Measurements from ENCODE around the gene GIGYF2.
A peak's percentile ranks its signal among the peaks of the same experiment; 100 is the strongest.

The GIGYF2 gene

DNA sequence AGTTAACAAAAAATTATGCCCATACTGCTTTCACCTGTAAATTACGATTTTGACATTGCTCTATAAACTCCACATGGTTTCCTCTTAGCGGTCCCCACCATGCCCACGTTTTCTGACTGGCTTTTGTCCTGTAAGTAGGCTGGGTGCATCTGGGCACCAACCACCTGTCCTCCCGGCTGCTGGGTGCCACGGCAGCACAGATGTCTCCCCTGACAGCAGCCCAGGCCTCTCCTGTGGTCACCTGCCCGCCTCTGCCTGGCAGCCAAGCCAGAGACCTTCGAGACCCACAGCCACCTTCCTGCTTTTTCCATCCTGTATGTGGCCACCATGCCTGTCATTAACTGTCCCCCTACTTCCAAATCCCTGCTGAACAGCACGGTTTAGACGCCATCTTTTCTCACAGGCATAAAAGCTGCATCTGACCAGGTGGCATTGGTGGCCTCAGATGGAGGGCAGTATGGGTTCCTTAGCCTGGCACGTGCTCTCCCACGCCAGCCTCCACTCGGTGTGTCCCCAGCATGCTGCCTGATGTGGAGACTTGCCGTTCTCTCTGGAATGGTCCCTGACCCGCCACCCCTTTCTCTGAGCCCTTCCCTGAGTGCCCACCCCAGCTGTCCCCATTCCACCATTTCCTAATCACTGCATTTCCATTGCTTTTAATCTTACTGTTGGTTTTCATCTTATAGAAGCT, 191.9 kb downstream of the GIGYF2 start:
- TF ChIP-seq TAF1 (IDR thresholded peaks at IDR 0.05; ENCODE audit: low read depth) (no peak), CEBPB (IDR thresholded peaks at IDR 0.05) (no peak), ZBTB7A (IDR thresholded peaks at IDR 0.05; ENCODE audit: low read depth) (no peak), CREB1 (IDR thresholded peaks at IDR 0.05; ENCODE audit: low read depth) (no peak), RAD21 (IDR thresholded peaks at IDR 0.05; ENCODE audit: low read depth) (no peak), TCF12 (IDR thresholded peaks at IDR 0.05; ENCODE audit: low read depth) (no peak), NFIC (IDR thresholded peaks at IDR 0.05) (no peak)
- TF ChIP-seq, protein P1, sequence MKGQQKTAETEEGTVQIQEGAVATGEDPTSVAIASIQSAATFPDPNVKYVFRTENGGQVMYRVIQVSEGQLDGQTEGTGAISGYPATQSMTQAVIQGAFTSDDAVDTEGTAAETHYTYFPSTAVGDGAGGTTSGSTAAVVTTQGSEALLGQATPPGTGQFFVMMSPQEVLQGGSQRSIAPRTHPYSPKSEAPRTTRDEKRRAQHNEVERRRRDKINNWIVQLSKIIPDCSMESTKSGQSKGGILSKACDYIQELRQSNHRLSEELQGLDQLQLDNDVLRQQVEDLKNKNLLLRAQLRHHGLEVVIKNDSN (IDR thresholded peaks at IDR 0.05) = no peak

DNA sequence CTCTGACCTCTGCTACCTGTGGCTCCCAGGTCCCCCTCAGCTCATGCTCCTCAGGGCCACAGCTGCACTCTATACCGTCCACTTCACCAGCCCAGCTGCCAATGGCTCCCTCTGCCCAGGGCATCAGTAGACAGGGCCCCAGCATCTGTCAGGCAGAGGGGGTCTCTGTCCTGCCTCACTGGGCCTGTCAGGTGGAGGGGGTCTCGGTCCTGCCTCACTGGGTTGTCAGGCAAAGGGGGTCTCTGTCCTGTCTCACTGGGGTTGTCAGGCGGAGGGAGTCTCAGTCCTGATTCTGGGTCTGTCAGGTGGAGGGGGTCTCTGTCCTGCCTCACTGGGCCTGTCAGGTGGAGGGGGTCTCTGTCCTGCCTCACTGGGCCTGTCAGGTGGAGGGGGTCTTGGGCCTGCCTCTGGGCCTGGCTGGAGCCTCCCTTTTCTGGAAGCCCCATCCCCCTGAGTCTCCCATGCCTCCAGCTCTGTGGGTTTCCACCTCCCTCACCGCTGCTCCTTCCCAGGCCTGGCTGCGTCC, 192.8 kb downstream of the GIGYF2 start:
- no peak for TF ChIP-seq EP300 (IDR thresholded peaks at IDR 0.05; ENCODE audit: borderline replicate concordance)
- no peak for TF ChIP-seq RAD21 (IDR thresholded peaks at IDR 0.05; ENCODE audit: low read depth)
- no peak for TF ChIP-seq NFIC (IDR thresholded peaks at IDR 0.05)
- no peak for TF ChIP-seq TEAD4 (IDR thresholded peaks at IDR 0.05)
- no peak for TF ChIP-seq ZBTB7A (IDR thresholded peaks at IDR 0.05; ENCODE audit: low read depth)
- TF ChIP-seq, protein P2, sequence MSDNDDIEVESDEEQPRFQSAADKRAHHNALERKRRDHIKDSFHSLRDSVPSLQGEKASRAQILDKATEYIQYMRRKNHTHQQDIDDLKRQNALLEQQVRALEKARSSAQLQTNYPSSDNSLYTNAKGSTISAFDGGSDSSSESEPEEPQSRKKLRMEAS (IDR thresholded peaks at IDR 0.05) = no peak
- no peak for TF ChIP-seq TAF1 (IDR thresholded peaks at IDR 0.05; ENCODE audit: low read depth)
- TF ChIP-seq, protein P3, sequence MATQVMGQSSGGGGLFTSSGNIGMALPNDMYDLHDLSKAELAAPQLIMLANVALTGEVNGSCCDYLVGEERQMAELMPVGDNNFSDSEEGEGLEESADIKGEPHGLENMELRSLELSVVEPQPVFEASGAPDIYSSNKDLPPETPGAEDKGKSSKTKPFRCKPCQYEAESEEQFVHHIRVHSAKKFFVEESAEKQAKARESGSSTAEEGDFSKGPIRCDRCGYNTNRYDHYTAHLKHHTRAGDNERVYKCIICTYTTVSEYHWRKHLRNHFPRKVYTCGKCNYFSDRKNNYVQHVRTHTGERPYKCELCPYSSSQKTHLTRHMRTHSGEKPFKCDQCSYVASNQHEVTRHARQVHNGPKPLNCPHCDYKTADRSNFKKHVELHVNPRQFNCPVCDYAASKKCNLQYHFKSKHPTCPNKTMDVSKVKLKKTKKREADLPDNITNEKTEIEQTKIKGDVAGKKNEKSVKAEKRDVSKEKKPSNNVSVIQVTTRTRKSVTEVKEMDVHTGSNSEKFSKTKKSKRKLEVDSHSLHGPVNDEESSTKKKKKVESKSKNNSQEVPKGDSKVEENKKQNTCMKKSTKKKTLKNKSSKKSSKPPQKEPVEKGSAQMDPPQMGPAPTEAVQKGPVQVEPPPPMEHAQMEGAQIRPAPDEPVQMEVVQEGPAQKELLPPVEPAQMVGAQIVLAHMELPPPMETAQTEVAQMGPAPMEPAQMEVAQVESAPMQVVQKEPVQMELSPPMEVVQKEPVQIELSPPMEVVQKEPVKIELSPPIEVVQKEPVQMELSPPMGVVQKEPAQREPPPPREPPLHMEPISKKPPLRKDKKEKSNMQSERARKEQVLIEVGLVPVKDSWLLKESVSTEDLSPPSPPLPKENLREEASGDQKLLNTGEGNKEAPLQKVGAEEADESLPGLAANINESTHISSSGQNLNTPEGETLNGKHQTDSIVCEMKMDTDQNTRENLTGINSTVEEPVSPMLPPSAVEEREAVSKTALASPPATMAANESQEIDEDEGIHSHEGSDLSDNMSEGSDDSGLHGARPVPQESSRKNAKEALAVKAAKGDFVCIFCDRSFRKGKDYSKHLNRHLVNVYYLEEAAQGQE (IDR thresholded peaks at IDR 0.05; ENCODE audit: low read depth) = no peak
- TF ChIP-seq, protein P1 (IDR thresholded peaks at IDR 0.05) = no peak
- TF ChIP-seq YY1 (IDR thresholded peaks at IDR 0.05; ENCODE audit: low read depth) = no peak
- no peak for TF ChIP-seq CEBPB (IDR thresholded peaks at IDR 0.05)
- no peak for TF ChIP-seq EGR1 (IDR thresholded peaks at IDR 0.05)
- no peak for TF ChIP-seq CREB1 (IDR thresholded peaks at IDR 0.05; ENCODE audit: low read depth)
- no peak for TF ChIP-seq FOXM1 (IDR thresholded peaks at IDR 0.05; ENCODE audit: borderline replicate concordance, low read depth)
- no peak for TF ChIP-seq TCF12 (IDR thresholded peaks at IDR 0.05; ENCODE audit: low read depth)

DNA sequence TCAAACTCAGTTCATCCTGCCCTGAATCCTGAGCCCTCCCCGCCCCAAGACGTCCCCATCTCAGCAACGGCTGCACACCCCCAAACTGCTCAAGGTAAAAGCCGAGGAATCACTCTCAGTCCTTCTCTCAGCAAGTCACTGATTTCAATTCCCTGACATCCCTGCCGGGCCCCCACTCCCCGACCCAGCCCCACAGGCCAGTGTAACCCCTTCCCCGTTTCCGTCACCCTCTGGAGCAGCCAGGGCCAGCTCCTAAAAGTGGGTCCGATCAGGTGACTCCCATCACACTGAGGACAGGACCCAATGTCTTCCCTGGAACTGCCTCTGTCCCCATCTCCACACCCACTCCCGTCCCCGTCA, 193.4 kb downstream of the GIGYF2 start:
- TF ChIP-seq EP300 (IDR thresholded peaks at IDR 0.05; ENCODE audit: borderline replicate concordance) = no peak
- 0 out of 2 replicates have a peak, but pooled peaks have one; percentile 27 for TF ChIP-seq ZBTB7A (IDR thresholded peaks at IDR 0.05; ENCODE audit: low read depth)

DNA sequence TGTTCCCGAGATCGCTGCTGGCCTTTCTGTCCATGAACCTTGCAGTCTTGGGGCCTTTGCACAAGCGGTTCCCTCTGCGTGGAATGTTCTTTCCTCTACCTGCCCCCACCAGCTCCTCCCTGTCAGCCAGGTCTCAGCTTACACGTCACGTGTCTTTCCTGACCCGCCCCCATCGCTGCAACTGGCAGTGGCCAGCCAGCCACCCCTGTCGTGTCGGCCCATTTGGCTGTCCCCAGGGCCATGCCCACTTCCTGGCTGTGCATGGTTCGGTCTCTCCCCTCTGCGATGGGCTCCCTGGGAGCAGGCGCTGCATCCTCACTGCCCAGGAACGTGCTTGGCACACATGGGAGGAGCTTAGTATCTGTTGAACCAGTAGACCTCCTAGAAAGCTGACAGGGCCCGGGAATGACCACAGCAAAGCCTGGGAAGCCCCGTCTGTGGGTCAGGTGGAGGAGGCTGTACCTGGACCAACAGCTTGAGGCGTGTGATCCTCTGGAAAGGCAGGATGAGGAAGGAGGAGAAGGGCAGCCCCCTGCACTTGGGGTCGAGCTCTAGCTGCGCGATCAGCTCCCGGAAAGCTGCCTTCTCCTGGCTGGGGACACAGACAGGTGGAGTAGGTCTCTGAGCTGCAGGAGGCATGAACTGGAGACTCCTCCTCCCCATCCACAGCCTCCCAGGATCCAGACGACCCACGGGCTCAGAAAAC, 193.9 kb downstream of the GIGYF2 start:
- TF ChIP-seq EGR1 (IDR thresholded peaks at IDR 0.05) (0 out of 2 replicates have a peak, but pooled peaks have one; percentile 13), NFIC (IDR thresholded peaks at IDR 0.05) (peak; percentile 58), CREB1 (IDR thresholded peaks at IDR 0.05; ENCODE audit: low read depth) (no peak), YY1 (IDR thresholded peaks at IDR 0.05; ENCODE audit: low read depth) (peak; percentile 65; the same call in 1 of the 2 replicates), TCF12 (IDR thresholded peaks at IDR 0.05; ENCODE audit: low read depth) (peak; percentile 85), EP300 (IDR thresholded peaks at IDR 0.05; ENCODE audit: borderline replicate concordance) (peak; percentile 81), TEAD4 (IDR thresholded peaks at IDR 0.05) (peak; percentile 88), ZBTB7A (IDR thresholded peaks at IDR 0.05; ENCODE audit: low read depth) (0 out of 2 replicates have a peak, but pooled peaks have one; percentile 47), RAD21 (IDR thresholded peaks at IDR 0.05; ENCODE audit: low read depth) (peak; percentile 43; the same call in 1 of the 2 replicates), FOXM1 (IDR thresholded peaks at IDR 0.05; ENCODE audit: borderline replicate concordance, low read depth) (no peak), TAF1 (IDR thresholded peaks at IDR 0.05; ENCODE audit: low read depth) (no peak; the same call in 1 of the 2 replicates), CEBPB (IDR thresholded peaks at IDR 0.05) (no peak; the same call in 1 of the 2 replicates)
- TF ChIP-seq, protein P2 (IDR thresholded peaks at IDR 0.05) = peak; percentile 88
- TF ChIP-seq, protein P1 (IDR thresholded peaks at IDR 0.05) = peak; percentile 96

DNA sequence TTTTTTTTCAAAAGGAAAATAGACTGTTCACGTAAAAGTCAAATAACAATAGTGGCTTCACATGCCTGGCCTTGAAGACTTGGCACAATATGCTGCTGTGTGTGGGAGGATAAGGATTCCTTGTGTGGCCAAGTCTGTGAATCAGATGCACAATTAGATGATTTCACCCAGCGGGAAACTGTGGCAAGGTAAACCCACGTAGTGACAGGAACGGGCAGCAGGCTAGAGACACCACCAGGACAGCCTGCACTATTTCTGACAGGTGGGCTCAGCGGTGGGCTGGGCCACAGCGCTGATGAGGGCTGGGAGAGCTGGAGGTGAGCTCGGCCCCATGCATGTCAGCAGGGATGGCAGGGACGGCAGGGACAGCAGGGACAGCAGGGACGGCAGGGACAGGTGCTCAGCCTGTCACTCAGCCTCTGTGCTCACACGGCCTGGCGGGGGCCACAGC, 194.5 kb downstream of the GIGYF2 start:
- peak; percentile 36 for TF ChIP-seq EGR1 (IDR thresholded peaks at IDR 0.05)
- TF ChIP-seq, protein P2 (IDR thresholded peaks at IDR 0.05) = no peak

DNA sequence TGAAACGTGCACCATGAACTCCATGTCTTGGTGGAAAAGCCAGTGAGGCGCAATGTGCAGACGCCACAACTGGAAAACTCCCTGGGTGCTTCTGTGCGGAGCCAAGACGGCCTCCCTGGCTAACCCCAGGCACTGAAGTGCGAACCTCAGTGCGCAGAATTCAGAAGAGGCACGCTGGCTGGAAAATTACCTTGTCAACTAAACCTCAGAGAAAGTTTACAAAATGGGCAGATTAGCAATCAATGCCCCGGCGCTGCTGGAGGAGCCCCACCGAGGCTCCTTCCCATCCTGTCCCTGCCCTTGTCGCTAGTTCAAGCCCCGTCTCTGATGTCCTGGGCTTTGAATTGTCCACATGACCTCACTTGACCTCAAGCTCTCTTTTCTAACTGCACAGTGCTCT, 195.1 kb downstream of the GIGYF2 start:
- TF ChIP-seq, protein P1 (IDR thresholded peaks at IDR 0.05) = no peak
- TF ChIP-seq TCF12 (IDR thresholded peaks at IDR 0.05; ENCODE audit: low read depth) = no peak
- no peak for TF ChIP-seq YY1 (IDR thresholded peaks at IDR 0.05; ENCODE audit: low read depth)
- no peak for TF ChIP-seq ZBTB7A (IDR thresholded peaks at IDR 0.05; ENCODE audit: low read depth)
- no peak for TF ChIP-seq FOXM1 (IDR thresholded peaks at IDR 0.05; ENCODE audit: borderline replicate concordance, low read depth)
- TF ChIP-seq EGR1 (IDR thresholded peaks at IDR 0.05) = no peak

Data from Ishikawa (cell line).